ENCODE data around the gene KIRREL3.

KIRREL3 gene

GRCh38 chr11:126619516-126619915 lies 381.1 kb downstream of the KIRREL3 start:
- DNase-seq, result no peak

DNA sequence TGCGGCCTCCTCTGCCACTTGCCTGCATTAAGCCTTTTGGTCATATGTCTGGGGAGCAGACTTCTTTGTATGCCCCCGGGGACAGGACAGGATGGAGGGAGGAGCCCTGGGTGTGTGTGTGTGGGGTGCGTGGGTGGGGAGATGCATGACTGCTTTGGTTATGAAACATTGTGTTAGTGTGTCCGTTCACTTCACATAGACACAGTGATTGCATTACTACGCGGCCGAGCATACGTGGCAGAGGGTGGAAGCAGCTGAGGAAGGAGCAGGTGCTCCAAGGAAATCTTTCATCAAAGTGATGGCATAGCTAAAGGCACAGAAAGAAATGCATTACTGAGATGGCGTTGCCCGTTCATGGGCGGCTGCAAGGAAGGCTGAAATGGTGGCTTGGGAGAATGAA lies 384.7 kb downstream of the KIRREL3 start:
- DNase-seq, result no peak

DNA sequence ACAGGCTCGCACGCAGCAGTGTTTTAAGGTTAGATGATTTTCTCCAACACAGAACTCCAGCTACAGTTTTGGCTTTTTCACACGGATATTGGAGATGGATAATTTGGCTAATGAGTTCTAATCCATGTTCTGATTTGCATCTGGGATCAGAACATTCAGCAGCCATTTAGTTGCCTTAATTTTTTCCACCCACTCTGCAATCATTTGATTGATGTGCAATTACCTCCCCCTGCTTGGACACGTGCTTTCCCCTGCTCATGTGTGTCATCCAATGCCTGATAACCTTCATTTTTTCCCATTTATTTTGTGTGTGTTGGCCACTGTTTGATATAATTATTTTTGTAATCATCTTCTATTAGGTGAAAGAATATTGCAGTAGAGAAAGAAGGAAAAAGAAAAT lies 387.3 kb downstream of the KIRREL3 start:
- no peak for DNase-seq

DNA sequence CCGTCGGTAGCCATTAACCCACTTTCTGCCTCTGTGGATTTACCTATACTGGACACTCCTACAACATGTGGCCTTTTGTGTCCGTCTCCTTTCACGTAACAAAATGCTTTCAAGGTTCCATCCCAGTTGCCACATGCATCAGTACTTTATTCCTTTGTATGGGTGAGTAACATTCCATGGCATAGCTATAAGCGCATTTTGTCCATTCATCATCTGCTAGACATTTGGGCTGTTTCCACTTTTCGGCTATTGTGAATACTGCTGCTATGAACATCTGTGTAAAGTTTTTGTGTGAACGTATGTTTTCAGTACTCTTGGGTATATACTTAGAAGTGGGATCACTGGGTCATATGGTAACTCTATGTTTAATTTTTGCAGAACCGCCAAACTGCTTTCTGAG lies 387.9 kb downstream of the KIRREL3 start:
- DNase-seq, result no peak

DNA sequence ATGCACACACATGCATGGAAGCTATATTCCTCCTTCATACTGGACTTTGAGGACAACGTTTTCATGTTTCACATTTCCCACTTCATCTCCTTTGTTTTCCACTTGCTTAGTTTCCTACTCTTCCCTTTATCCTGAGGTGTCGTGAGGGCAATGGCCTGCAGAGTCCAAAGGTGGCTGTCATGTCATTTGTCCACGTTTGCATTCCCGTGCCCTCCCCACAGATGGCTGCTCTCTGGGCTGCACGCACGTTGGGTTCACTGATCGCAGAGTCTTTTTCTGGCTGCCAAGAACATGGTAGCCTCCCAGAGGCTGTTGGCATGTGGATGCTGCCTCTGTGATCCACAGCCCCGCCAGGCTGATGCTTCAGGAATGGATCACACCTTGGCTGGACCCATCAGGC lies 389.1 kb downstream of the KIRREL3 start:
- DNase-seq, result no peak

GRCh38 chr11:126608658-126609057 lies 391.9 kb downstream of the KIRREL3 start:
- no peak for DNase-seq

- no peak for DNase-seq
Observed at GRCh38 chr11:126607776-126608541, 392.6 kb downstream of the KIRREL3 start.

- DNase-seq, result no peak
Observed at GRCh38 chr11:126607374-126607773, 393.2 kb downstream of the KIRREL3 start.

DNA sequence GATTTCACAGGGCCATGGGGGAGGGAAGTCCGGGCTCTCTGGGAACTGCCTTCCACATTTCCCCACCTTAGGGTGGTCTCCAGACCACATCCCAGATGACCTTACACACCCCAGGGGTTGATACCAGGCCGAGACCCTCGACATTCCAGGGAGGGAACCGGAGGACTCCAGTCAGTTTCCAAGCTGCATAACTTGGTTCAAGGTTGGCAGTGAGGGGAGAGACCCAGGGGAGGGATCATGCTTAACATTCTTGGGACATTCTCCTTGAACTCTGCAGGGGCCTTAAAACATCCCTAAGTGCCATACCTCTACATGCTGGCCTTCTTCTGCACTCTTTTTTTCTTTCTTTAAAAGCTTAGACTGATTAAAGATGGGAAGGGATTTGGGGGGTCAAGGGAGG lies 394.1 kb downstream of the KIRREL3 start:
- DNase-seq, result no peak

DNA sequence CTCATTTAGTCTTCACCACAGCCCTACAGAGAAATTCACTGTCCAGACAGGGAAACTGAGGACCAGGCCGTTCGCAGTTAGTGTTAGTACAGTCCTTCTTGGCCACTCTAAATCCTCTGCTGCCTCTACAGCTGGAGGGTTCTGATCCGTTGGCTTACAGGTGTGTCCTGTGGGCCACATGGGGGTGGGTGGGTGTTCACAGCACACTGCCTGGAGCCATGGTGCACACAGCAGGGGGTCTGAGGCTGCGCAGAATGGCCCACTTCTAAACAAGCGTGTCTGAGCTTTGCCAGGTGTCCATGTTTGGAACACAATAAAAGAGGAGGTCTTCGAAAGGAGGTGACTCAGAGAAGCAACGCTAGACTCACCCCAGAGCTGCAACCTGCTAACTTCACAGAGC lies 396.1 kb downstream of the KIRREL3 start:
- no peak for DNase-seq

- DNase-seq, result no peak
Observed at GRCh38 chr11:126603486-126603885, 397.1 kb downstream of the KIRREL3 start.

GRCh38 chr11:126602993-126603392 lies 397.6 kb downstream of the KIRREL3 start:
- no peak for DNase-seq

GRCh38 chr11:126602349-126602940 lies 398.1 kb downstream of the KIRREL3 start:
- no peak for DNase-seq

GRCh38 chr11:126601550-126602215 lies 398.9 kb downstream of the KIRREL3 start:
- no peak for DNase-seq

GRCh38 chr11:126601136-126601535 lies 399.4 kb downstream of the KIRREL3 start:
- DNase-seq, result no peak

DNA sequence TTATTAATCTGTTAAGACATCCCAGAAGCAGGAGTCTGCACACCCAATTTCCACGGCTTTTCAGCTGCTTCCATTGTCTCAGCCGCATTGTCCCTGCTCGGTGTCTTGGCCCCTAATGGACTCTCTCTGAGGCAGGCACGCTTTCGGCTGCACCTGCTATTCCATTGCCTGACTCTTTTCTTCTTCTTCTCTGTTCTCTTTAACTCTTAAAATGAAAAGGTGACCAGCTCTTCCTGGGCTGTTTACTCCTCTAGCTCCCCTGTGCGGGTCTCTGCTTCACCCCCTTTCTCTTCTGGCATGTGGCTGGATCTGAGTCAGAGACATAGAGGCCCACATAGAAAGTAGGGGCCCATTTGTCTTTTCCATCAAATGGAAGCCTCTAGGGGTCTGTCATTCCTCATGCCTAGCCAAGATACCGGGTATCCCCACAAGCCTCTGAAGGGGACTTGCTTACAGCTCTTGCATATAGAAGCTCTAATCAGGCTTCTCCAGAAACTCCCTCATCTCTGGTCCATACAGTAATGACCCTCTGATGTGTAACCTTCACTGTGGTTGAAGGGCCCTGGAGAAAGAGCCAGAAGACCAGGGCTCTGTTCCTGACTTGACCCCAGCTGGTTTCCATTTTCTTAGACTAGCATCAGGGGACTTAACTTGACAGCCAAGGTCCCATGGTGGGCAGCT lies 401.2 kb downstream of the KIRREL3 start:
- no peak for DNase-seq

DNA sequence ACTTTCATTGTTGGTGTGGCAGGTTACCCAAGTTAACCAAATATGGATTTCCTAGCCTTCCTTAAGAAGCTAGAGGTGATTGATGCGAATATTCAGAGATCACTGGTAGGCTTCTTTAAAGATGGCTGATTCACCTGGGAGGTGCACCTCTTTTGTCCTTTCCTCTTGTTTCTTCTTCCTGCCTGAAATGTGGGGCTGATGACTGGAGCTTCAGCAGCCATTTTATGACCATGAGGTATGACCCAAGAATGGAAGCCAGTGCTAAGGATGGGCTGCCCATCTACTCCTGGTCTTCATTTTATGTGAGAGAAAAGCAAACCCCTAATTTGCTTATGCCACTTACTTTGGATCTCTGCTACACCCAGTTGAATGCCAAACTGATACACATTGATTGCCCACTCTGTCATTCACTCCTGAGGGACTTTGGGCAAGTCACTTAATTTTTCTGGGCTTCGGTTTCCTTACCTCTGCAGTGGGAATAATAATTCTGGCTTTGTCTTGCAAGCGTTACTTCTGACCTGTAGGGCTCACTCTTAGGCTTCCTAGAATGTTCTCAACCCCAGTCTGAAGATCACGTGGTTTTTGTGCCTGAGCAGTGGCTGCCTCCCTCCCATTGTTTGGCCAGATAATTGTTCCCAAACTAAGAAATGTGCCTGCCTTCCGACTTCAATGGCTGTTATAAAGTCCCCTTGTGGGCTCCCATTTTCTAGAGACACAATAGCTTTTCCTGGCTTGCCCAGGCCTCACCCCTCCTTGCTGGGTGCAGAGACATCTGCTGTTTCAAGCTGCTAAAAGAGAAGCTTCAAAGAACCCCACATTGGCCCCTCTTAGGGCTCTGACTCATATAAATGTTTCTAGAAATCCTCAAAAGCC lies 402.0 kb downstream of the KIRREL3 start:
- no peak for DNase-seq

DNA sequence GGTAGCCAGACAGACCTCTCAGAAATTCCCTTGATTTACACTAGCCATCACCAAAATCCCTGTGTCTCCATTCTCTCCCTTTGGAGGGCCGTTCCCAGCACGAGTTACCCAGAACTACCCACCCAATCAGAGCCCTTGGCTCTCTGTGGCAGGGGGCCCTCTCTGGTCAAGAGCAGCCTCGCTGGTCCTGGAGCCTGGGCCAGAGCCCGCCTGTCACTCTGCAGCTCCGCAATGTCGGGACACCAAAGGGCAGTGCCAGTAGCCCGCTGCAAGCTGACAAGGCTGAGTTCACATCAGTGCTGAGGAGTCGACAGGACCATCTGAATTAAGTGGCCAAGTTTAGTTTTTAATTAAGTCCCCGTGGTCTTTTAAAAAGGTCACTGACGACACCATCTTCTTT lies 403.5 kb downstream of the KIRREL3 start:
- no peak for DNase-seq

GRCh38 chr11:126596474-126596873 lies 404.1 kb downstream of the KIRREL3 start:
- DNase-seq, result no peak

- no peak for DNase-seq
Observed at GRCh38 chr11:126595560-126595959, 405.0 kb downstream of the KIRREL3 start.

DNA sequence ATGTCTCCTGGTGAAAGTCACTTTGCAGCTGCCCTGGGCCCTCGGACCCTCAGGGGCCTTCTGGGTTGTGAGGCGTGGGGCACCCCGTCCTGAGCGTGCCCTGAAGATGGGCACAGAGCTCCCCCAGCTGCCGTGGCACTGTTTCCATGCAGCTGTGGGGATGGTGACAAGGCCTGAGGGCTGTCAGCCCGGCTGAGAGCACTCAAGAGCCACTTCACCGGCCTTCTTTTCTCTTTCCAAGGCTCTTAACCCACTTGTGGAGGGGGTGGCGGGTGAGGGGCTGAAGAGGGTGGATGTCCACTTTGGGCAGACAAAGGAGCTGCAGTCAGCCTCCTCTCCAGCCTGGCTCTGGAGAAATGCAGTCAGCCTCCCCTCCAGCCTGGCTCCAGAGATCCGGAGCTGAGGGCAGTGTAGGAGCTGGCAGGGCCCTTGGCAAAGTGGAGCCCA lies 405.6 kb downstream of the KIRREL3 start:
- DNase-seq, result no peak
